KMS-11 (cell line): ENCODE measurements around the gene ISYNA1.

Source experiments
- H2AFZ ChIP-seq: fragments of 200-600 bp; sonication (generic); 2 replicates; pipeline ENCODE4 v1.6.1; 2016; ENCODE audit warnings: antibody characterized with exemption, mixed run types, low read depth
- H3K27ac ChIP-seq: fragments of 200-600 bp; sonication (generic); 2 replicates; pipeline ENCODE4 v1.6.1; 2016; ENCODE audit warnings: mild to moderate bottlenecking, mixed run types
- H3K27me3 ChIP-seq: fragments of 200-600 bp; sonication (generic); 2 replicates; pipeline ENCODE4 v1.6.1; 2017; ENCODE audit warnings: mild to moderate bottlenecking, low read depth, mixed run types, moderate library complexity; ENCODE audit not compliant: insufficient read depth
- H3K36me3 ChIP-seq: fragments of 200-600 bp; sonication (generic); 2 replicates; pipeline ENCODE4 v1.6.1; 2017; ENCODE audit warnings: mild to moderate bottlenecking, mixed run types; ENCODE audit not compliant: insufficient read depth
- H3K4me1 ChIP-seq: fragments of 200-600 bp; sonication (generic); 2 replicates; pipeline ENCODE4 v1.6.1; 2016; ENCODE audit warnings: mild to moderate bottlenecking, low read depth, mixed run types; ENCODE audit not compliant: poor library complexity, severe bottlenecking
- H3K4me2 ChIP-seq: fragments of 200-600 bp; sonication (generic); 2 replicates; pipeline ENCODE4 v1.7.0; 2016; ENCODE audit warnings: mild to moderate bottlenecking, mixed run types
- H3K4me3 ChIP-seq: fragments of 200-600 bp; sonication (generic); IDR thresholded peaks from 2 replicates; pipeline ENCODE4 v1.6.1; 2017; ENCODE audit warnings: low read depth, low read length, mixed read lengths; ENCODE audit not compliant: insufficient read depth
- H3K79me2 ChIP-seq: fragments of 200-600 bp; sonication (generic); 2 replicates; pipeline ENCODE4 v1.6.1; 2016; ENCODE audit warnings: low read depth, mixed run types; ENCODE audit not compliant: insufficient read depth
- H3K9ac ChIP-seq: fragments of 200-600 bp; sonication (generic); 2 replicates; pipeline ENCODE4 v1.6.1; 2016; ENCODE audit warnings: mild to moderate bottlenecking, mixed run types
- H4K20me1 ChIP-seq: fragments of 200-600 bp; sonication (generic); 2 replicates; pipeline ENCODE4 v1.6.1; 2016; ENCODE audit warnings: mild to moderate bottlenecking, mixed run types; ENCODE audit not compliant: insufficient read depth
- CTCF ChIP-seq: fragments of 200-600 bp; sonication (generic); conservative IDR thresholded peaks from 2 replicates; pipeline ENCODE4 v1.6.1; 2017; ENCODE audit warnings: low read depth, mild to moderate bottlenecking, antibody characterized with exemption, low read length, moderate library complexity, mixed read lengths

Gene ISYNA1

GRCh38 chr19:18428787-18429674 lies 8.9 kb downstream of the ISYNA1 start:
- Histone ChIP-seq H2AFZ (0 out of 2 replicates have a peak overlapping the region, but pooled peaks have one; percentile 18), H3K79me2 (no peaks in the 10 kb centered on the region; the same call in 1 of the 2 replicates), H3K9ac (peak overlapping the region; percentile 59), H3K4me3 (no peak overlapping the region), H4K20me1 (no peaks in the 10 kb centered on the region), H3K4me2 (peak overlapping the region; percentile 73), H3K27me3 (no peaks in the 10 kb centered on the region), H3K36me3 (no peaks in the 10 kb centered on the region), H3K4me1 (peaks cover 28% of the 10 kb centered on the region), H3K27ac (peak overlapping the region; percentile 69)
- TF ChIP-seq CTCF = no peak

- Histone ChIP-seq H3K4me3 (no peak overlapping the region), H4K20me1 (no peaks in the 10 kb centered on the region), H3K27me3 (no peaks in the 10 kb centered on the region), H3K36me3 (no peaks in the 10 kb centered on the region), H3K27ac (peak overlapping the region; percentile 69), H3K4me1 (peaks cover 27% of the 10 kb centered on the region), H3K79me2 (no peaks in the 10 kb centered on the region; the same call in 1 of the 2 replicates), H2AFZ (no peak overlapping the region), H3K4me2 (peak overlapping the region; percentile 73; the same call in 1 of the 2 replicates), H3K9ac (no peak overlapping the region)
- no peak for TF ChIP-seq CTCF
Observed at GRCh38 chr19:18428173-18428786, 9.7 kb downstream of the ISYNA1 start.

GRCh38 chr19:18427743-18428113 lies 10.2 kb downstream of the ISYNA1 start:
- Histone ChIP-seq H4K20me1 (no peaks in the 10 kb centered on the region), H3K4me2 (no peak overlapping the region), H3K79me2 (no peaks in the 10 kb centered on the region; the same call in 1 of the 2 replicates), H3K4me1 (peaks cover 27% of the 10 kb centered on the region), H3K9ac (no peak overlapping the region), H3K36me3 (no peaks in the 10 kb centered on the region), H3K27me3 (no peaks in the 10 kb centered on the region), H3K4me3 (no peak overlapping the region), H2AFZ (no peak overlapping the region), H3K27ac (no peak overlapping the region)
- no peak for TF ChIP-seq CTCF

- H3K79me2 ChIP-seq = no peaks in the 10 kb centered on the region; the same call in 1 of the 2 replicates
- no peaks in the 10 kb centered on the region for H3K27me3 ChIP-seq
- no peak overlapping the region for H3K4me3 ChIP-seq
- no peak overlapping the region for H3K27ac ChIP-seq
- peaks cover 26% of the 10 kb centered on the region for H3K4me1 ChIP-seq
- H3K4me2 ChIP-seq = no peak overlapping the region
- no peak overlapping the region for H3K9ac ChIP-seq
- H4K20me1 ChIP-seq = no peaks in the 10 kb centered on the region
- H3K36me3 ChIP-seq = no peaks in the 10 kb centered on the region
- no peak for TF ChIP-seq CTCF
- H2AFZ ChIP-seq = no peak overlapping the region
Observed at GRCh38 chr19:18427080-18427742, 10.7 kb downstream of the ISYNA1 start.
